Measurements from ENCODE around the gene SIL1. TPM values are rescaled to one million over a fixed set of nuclear protein-coding genes. Genes with fewer than 3 reads are reported as not detected.

Gene SIL1
- total and polyA plus RNA-seq, 8 donors: 22.2 to 83.6 (median 33.4) TPM

DNA sequence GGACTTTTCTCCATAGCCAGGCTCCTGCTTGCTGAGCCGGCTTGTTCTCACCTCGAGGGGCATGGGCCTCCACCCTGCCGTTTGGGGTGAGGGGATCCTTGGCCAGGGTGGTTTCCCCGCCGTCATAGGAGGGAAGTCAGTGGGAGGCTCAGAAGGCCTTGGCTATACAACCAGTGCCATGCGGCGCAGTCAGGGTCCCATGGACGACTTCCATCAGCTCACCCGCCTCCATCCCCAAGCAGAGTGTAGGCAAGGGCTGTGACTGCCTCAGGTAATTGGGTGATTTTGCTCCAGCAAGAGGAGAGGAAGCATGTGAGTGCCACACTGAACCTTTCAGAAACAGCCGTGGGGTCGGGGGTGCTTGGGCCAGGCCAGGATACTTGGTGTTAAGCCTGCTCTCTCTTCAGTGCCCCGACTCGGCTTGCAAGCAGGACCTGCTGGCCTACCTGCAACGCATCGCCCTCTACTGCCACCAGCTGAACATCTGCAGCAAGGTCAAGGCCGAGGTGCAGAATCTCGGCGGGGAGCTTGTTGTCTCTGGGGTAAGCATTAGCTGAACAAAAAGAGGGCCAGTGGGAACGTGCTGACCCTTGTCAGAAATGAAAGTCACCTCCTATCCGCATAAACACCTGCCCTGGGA, 265.9 kb downstream of the SIL1 start:
- peaks cover 7 to 14% (median 11%) of the 10 kb centered on the region in 4 donors for H3K4me1 ChIP-seq

DNA sequence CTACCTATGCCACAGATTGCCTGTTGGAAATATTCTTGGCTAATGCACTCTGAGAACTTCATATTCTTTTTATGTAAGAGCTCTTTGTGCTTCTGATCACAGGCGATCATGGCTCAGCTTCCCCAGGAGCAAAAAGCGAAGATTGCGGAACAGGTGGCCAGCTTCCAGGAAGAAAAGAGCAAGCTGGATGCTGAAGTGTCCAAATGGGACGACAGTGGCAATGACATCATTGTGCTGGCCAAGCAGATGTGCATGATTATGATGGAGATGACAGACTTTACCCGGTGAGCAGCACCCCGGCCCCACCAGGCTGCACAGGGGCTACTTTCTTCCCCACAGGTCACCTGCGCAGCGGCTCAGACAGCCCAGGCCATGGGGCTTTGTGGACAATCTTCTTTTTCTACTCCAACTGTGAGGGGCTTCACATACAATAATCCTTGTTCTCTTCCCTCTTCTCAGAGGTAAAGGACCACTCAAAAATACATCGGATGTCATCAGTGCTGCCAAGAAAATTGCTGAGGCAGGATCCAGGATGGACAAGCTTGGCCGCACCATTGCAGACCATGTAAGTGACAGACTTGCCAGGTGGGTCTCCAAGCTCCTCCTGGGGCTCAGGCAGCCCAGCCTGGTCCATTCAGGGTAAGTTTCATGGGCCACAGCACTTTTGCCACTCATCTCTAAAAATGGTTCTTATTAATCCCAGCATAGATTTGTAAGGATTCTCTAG, 267.6 kb downstream of the SIL1 start:
- Histone ChIP-seq H3K27ac (no peak overlapping the region), H3K27me3 (no peaks in the 10 kb centered on the region), H3K4me3 (no peak overlapping the region), H3K36me3 (peaks cover 66 to 100% (median 97%) of the 10 kb centered on the region in 4 donors), H3K9me3 (no peaks in the 10 kb centered on the region), H3K4me1 (peaks cover 12 to 26% (median 15%) of the 10 kb centered on the region in 4 donors)
- TF ChIP-seq POLR2A (IDR thresholded peaks at IDR 0.05): no peak
- no peak for TF ChIP-seq EP300 (IDR thresholded peaks at IDR 0.05)
- TF ChIP-seq, protein P1, sequence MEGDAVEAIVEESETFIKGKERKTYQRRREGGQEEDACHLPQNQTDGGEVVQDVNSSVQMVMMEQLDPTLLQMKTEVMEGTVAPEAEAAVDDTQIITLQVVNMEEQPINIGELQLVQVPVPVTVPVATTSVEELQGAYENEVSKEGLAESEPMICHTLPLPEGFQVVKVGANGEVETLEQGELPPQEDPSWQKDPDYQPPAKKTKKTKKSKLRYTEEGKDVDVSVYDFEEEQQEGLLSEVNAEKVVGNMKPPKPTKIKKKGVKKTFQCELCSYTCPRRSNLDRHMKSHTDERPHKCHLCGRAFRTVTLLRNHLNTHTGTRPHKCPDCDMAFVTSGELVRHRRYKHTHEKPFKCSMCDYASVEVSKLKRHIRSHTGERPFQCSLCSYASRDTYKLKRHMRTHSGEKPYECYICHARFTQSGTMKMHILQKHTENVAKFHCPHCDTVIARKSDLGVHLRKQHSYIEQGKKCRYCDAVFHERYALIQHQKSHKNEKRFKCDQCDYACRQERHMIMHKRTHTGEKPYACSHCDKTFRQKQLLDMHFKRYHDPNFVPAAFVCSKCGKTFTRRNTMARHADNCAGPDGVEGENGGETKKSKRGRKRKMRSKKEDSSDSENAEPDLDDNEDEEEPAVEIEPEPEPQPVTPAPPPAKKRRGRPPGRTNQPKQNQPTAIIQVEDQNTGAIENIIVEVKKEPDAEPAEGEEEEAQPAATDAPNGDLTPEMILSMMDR (IDR thresholded peaks at IDR 0.05): no peak
- TF ChIP-seq POLR2AphosphoS5 (IDR thresholded peaks at IDR 0.05): no peak
- WGBS, 5 donors: 85 to 90% (median 88%) methylated on average over 10 of the region's 10 CpGs
- peak in 1 of 2 donors; percentile 16 for DNase-seq
- intact Hi-C loops (cut with DNase I; ENCODE audit: low total_unique reads): no loop called here

More for the DNA sequence above, 265.9 kb downstream of the SIL1 start:
- Histone ChIP-seq H3K36me3 (peaks cover 56 to 94% (median 93%) of the 10 kb centered on the region in 4 donors), H3K27ac (peak overlapping the region in 1 of 5 donors; percentile 1), H3K27me3 (no peaks in the 10 kb centered on the region), H3K4me3 (no peak overlapping the region), H3K9me3 (no peaks in the 10 kb centered on the region)
- 76 to 86% (median 79%) methylated on average over 16 to 20 of the region's 20 CpGs for WGBS, 5 donors
- no peak for TF ChIP-seq POLR2A (IDR thresholded peaks at IDR 0.05)
- TF ChIP-seq, protein P1 (IDR thresholded peaks at IDR 0.05): no peak
- TF ChIP-seq EP300 (IDR thresholded peaks at IDR 0.05): no peak
- no peak for TF ChIP-seq POLR2AphosphoS5 (IDR thresholded peaks at IDR 0.05)
- peak in 1 of 2 donors; percentile 25 for DNase-seq
- intact Hi-C loops (cut with DNase I; ENCODE audit: low total_unique reads): no loop called here

DNA sequence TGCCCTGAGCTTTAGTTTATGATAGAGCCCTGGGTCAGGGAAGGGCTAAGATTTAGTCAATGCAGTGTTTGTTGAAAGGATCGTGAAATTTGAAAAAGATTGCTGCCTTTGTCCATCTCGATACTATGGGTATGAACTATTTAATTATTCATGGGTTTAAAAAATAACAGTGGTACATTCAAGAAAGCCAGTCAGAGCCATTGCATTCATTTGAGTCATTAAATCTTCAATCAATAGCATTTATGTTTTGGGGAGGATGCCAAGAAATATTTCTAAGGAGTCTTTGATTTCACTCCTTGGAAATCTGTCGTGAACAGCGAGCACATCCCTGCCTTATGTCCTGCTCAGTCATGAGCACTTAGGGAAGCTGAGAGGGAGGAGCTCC, 268.6 kb downstream of the SIL1 start:
- DNase-seq: no peak
- Histone ChIP-seq H3K36me3 (peaks cover 69 to 100% (median 97%) of the 10 kb centered on the region in 4 donors), H3K27ac (peak overlapping the region in 1 of 5 donors; percentile 39), H3K4me3 (no peak overlapping the region), H3K4me1 (peaks cover 12 to 26% (median 15%) of the 10 kb centered on the region in 4 donors), H3K9me3 (no peaks in the 10 kb centered on the region), H3K27me3 (no peaks in the 10 kb centered on the region)
- 76 to 87% (median 81%) methylated on average over 4 of the region's 4 CpGs for WGBS, 5 donors
- intact Hi-C loops (cut with DNase I; ENCODE audit: low total_unique reads): no loop called here
- TF ChIP-seq POLR2A (IDR thresholded peaks at IDR 0.05) (no peak), EP300 (IDR thresholded peaks at IDR 0.05) (no peak), POLR2AphosphoS5 (IDR thresholded peaks at IDR 0.05) (no peak)
- TF ChIP-seq, protein P1 (IDR thresholded peaks at IDR 0.05): no peak

DNA sequence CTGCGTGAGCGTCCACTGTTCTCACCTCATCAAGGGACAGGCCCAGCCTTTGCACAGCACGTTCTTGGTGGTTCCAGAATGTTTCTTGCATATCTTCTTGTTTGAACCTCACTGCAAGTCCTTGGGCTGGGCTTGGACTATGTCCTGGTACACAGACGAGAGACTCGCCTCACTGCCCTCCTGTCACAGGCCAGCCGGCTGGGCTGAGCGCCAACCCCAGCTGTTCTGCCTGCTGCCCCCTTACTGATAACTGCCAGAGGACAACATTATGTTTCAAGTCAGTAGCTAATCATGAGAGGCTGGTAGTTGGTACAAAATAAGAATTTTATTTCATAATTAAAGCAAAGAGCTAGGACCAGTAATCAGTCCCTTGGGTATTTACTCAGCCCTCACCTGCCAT, 270.2 kb downstream of the SIL1 start:
- DNase-seq: peak; percentile 84 to 87
- intact Hi-C loops (cut with DNase I; ENCODE audit: low total_unique reads): no loop called here
- Histone ChIP-seq H3K4me3 (no peak overlapping the region), H3K9me3 (no peaks in the 10 kb centered on the region), H3K27ac (peak overlapping the region in 3 of 5 donors; percentile 16 to 43 (median 39)), H3K36me3 (peaks cover 58 to 94% (median 86%) of the 10 kb centered on the region in 4 donors), H3K4me1 (peaks cover 12 to 31% (median 18%) of the 10 kb centered on the region in 4 donors), H3K27me3 (no peaks in the 10 kb centered on the region)
- TF ChIP-seq EP300 (IDR thresholded peaks at IDR 0.05) (no peak), POLR2AphosphoS5 (IDR thresholded peaks at IDR 0.05) (peak in 1 of 3 donors; percentile 67)
- TF ChIP-seq, protein P1 (IDR thresholded peaks at IDR 0.05): no peak
- WGBS, 5 donors: 27 to 48% (median 34%) methylated on average over 7 of the region's 7 CpGs
